Measurements from ENCODE around the gene MANSC1. TPM values are rescaled to one million over a fixed set of nuclear protein-coding genes. Genes with fewer than 3 reads are reported as not detected.

The MANSC1 gene
- total RNA-seq, 1 experiment from 2014 or later: 10.0 TPM

GRCh38 chr12:12294215-12295005, 55.6 kb downstream of the MANSC1 start:
- intact Hi-C loops (cut with micrococcal nuclease; ENCODE audit: unreplicated experiment) (no loop called here), in situ Hi-C loops (cut with HindIII; ENCODE audit: low pct_unique_long_range_greater_than_20kb, low sequenced_read_pairs) (no loop called here)
- TF ChIP-seq SIN3A (IDR thresholded peaks at IDR 0.05; ENCODE audit: borderline replicate concordance, insufficient read depth, low read depth, low read length) (no peak), POLR2AphosphoS5 (IDR thresholded peaks at IDR 0.05; ENCODE audit: low read depth, low read length) (no peak), CTCF (IDR thresholded peaks at IDR 0.05) (no peak)
- TF ChIP-seq, protein P1, sequence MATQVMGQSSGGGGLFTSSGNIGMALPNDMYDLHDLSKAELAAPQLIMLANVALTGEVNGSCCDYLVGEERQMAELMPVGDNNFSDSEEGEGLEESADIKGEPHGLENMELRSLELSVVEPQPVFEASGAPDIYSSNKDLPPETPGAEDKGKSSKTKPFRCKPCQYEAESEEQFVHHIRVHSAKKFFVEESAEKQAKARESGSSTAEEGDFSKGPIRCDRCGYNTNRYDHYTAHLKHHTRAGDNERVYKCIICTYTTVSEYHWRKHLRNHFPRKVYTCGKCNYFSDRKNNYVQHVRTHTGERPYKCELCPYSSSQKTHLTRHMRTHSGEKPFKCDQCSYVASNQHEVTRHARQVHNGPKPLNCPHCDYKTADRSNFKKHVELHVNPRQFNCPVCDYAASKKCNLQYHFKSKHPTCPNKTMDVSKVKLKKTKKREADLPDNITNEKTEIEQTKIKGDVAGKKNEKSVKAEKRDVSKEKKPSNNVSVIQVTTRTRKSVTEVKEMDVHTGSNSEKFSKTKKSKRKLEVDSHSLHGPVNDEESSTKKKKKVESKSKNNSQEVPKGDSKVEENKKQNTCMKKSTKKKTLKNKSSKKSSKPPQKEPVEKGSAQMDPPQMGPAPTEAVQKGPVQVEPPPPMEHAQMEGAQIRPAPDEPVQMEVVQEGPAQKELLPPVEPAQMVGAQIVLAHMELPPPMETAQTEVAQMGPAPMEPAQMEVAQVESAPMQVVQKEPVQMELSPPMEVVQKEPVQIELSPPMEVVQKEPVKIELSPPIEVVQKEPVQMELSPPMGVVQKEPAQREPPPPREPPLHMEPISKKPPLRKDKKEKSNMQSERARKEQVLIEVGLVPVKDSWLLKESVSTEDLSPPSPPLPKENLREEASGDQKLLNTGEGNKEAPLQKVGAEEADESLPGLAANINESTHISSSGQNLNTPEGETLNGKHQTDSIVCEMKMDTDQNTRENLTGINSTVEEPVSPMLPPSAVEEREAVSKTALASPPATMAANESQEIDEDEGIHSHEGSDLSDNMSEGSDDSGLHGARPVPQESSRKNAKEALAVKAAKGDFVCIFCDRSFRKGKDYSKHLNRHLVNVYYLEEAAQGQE (IDR thresholded peaks at IDR 0.05; ENCODE audit: insufficient read depth in 1 of 2, low read depth in 2 of 2, low read length in 1 of 2): no peak
- no peak for DNase-seq (ENCODE audit: low read depth, low spot score)
- Histone ChIP-seq H3K4me1 (ENCODE audit: control insufficient read depth, insufficient read depth, low read length) (no peaks in the 10 kb centered on the region), H3K27me3 (ENCODE audit: control insufficient read depth, insufficient read depth, low read length) (no peaks in the 10 kb centered on the region), H3K27ac (ENCODE audit: low read length) (no peak overlapping the region), H3K9me3 (ENCODE audit: control insufficient read depth, insufficient read depth, low read depth, low read length) (no peaks in the 10 kb centered on the region), H3K36me3 (ENCODE audit: control insufficient read depth, insufficient read depth, low read length) (no peaks in the 10 kb centered on the region), H3K4me3 (ENCODE audit: low read depth in 2 of 2, low read length in 2 of 2) (no peak overlapping the region)
- no TSS peak for BruUV-seq (replicated peaks)
- POLR2A ChIA-PET: interaction anchor here (0.5 kb wide), 1 partner anchor 11 kb away, joined by 10 read pairs; no protein-coding TSS in a partner anchor
- no peak for ATAC-seq
- CTCF ChIA-PET: no interaction called here

- H3K36me3 ChIP-seq (ENCODE audit: control insufficient read depth, insufficient read depth, low read length): no peaks in the 10 kb centered on the region
- ATAC-seq (no peak), DNase-seq (ENCODE audit: low read depth, low spot score) (no peak)
- TF ChIP-seq, protein P1 (IDR thresholded peaks at IDR 0.05; ENCODE audit: insufficient read depth in 1 of 2, low read depth in 2 of 2, low read length in 1 of 2): no peak
- TF ChIP-seq SIN3A (IDR thresholded peaks at IDR 0.05; ENCODE audit: borderline replicate concordance, insufficient read depth, low read depth, low read length) (no peak), POLR2AphosphoS5 (IDR thresholded peaks at IDR 0.05; ENCODE audit: low read depth, low read length) (no peak), TCF7L2 (IDR thresholded peaks at IDR 0.05; ENCODE audit: low read depth, low read length) (no peak), CTCF (IDR thresholded peaks at IDR 0.05) (no peak)
- no peak overlapping the region for H3K27ac ChIP-seq (ENCODE audit: low read length)
- intact Hi-C loops (cut with micrococcal nuclease; ENCODE audit: unreplicated experiment) (no loop called here), in situ Hi-C loops (cut with HindIII; ENCODE audit: low pct_unique_long_range_greater_than_20kb, low sequenced_read_pairs) (no loop called here)
- no peaks in the 10 kb centered on the region for H3K4me1 ChIP-seq (ENCODE audit: control insufficient read depth, insufficient read depth, low read length)
- CTCF ChIA-PET: no interaction called here
- POLR2A ChIA-PET: no interaction called here
- BruUV-seq (replicated peaks): no TSS peak
- no peak overlapping the region for H3K4me3 ChIP-seq (ENCODE audit: low read depth in 2 of 2, low read length in 2 of 2)
- H3K9me3 ChIP-seq (ENCODE audit: control insufficient read depth, insufficient read depth, low read depth, low read length): no peaks in the 10 kb centered on the region
- no peaks in the 10 kb centered on the region for H3K27me3 ChIP-seq (ENCODE audit: control insufficient read depth, insufficient read depth, low read length)
Observed at GRCh38 chr12:12290206-12290605, 59.8 kb downstream of the MANSC1 start.

Data from Panc1 (cell line).